WTC11 (cell line): Measurements from ENCODE around the gene ZNF205. TPM values are rescaled to one million over a fixed set of nuclear protein-coding genes. Genes with fewer than 3 reads are reported as not detected.

Experiments used
- ARID4B ChIP-seq: sonication (generic); formaldehyde crosslinking; IDR thresholded peaks from 2 replicates; pipeline ENCODE4 v1.8.0; 2023; ENCODE audit warnings: missing genetic modification reagents, mild to moderate bottlenecking, borderline replicate concordance
- ATF6 ChIP-seq: sonication (generic); formaldehyde crosslinking; IDR thresholded peaks from 2 replicates; pipeline ENCODE4 v1.8.1; 2023; ENCODE audit warnings: mild to moderate bottlenecking, missing genetic modification reagents
- CTCF ChIP-seq: fragments of 200-600 bp; IDR thresholded peaks from 2 replicates; pipeline ENCODE4 v1.8.0; 2022; ENCODE audit warnings: antibody characterized with exemption
- ETV6 ChIP-seq: sonication (generic); formaldehyde crosslinking; IDR thresholded peaks from 2 replicates; pipeline ENCODE4 v1.8.1; 2022; ENCODE audit warnings: mild to moderate bottlenecking, missing genetic modification reagents
- FOXK1 ChIP-seq: sonication (generic); formaldehyde crosslinking; IDR thresholded peaks from 2 replicates; pipeline ENCODE4 v1.8.0; 2022; ENCODE audit warnings: mild to moderate bottlenecking, moderate library complexity, missing genetic modification reagents
- FOXP1 ChIP-seq: sonication (generic); formaldehyde crosslinking; IDR thresholded peaks from 2 replicates; pipeline ENCODE4 v1.8.0; 2022; ENCODE audit warnings: missing genetic modification reagents, mild to moderate bottlenecking, moderate library complexity, borderline replicate concordance
- JAZF1 ChIP-seq: fragments of 250-450 bp; sonication (Bioruptor Pico); IDR thresholded peaks from 2 replicates; pipeline ENCODE4 v1.9.0; 2021; ENCODE audit warnings: moderate library complexity, mild to moderate bottlenecking, inconsistent platforms
- JUN ChIP-seq: sonication (generic); formaldehyde crosslinking; IDR thresholded peaks from 2 replicates; pipeline ENCODE4 v1.8.0; 2023; ENCODE audit warnings: mild to moderate bottlenecking, missing genetic modification reagents
- MAX ChIP-seq: sonication (generic); formaldehyde crosslinking; IDR thresholded peaks from 2 replicates; pipeline ENCODE4 v1.8.0; 2022; ENCODE audit warnings: mild to moderate bottlenecking, missing genetic modification reagents
- MYBL2 ChIP-seq: sonication (generic); formaldehyde crosslinking; IDR thresholded peaks from 2 replicates; pipeline ENCODE4 v1.8.1; 2023; ENCODE audit warnings: mild to moderate bottlenecking, moderate library complexity, missing genetic modification reagents
- OVOL2 ChIP-seq: fragments of 250-450 bp; sonication (Bioruptor Pico); IDR thresholded peaks from 2 replicates; pipeline ENCODE4 v1.9.0; 2021; ENCODE audit warnings: mild to moderate bottlenecking, borderline replicate concordance
- PRDM15 ChIP-seq: sonication (generic); formaldehyde crosslinking; IDR thresholded peaks from 2 replicates; pipeline ENCODE4 v1.8.0; 2022; ENCODE audit warnings: missing genetic modification reagents
- RORB ChIP-seq: fragments of 250-450 bp; sonication (Bioruptor Pico); IDR thresholded peaks from 2 replicates; pipeline ENCODE4 v1.9.0; 2021; ENCODE audit warnings: mild to moderate bottlenecking
- SOX15 ChIP-seq: fragments of 250-450 bp; sonication (Bioruptor Pico); IDR thresholded peaks from 2 replicates; pipeline ENCODE4 v1.9.0; 2021; ENCODE audit warnings: mild to moderate bottlenecking
- TCF7 ChIP-seq: sonication (generic); formaldehyde crosslinking; IDR thresholded peaks from 2 replicates; pipeline ENCODE4 v1.8.0; 2022; ENCODE audit warnings: mild to moderate bottlenecking, low read depth, missing genetic modification reagents, moderate library complexity
- TP53 ChIP-seq: sonication (generic); formaldehyde crosslinking; IDR thresholded peaks from 2 replicates; pipeline ENCODE4 v1.8.1; 2023; ENCODE audit warnings: mild to moderate bottlenecking, missing genetic modification reagents
- ZBTB43 ChIP-seq: sonication (generic); formaldehyde crosslinking; IDR thresholded peaks from 2 replicates; pipeline ENCODE4 v1.8.1; 2023; ENCODE audit warnings: mild to moderate bottlenecking, missing genetic modification reagents
- ZNF281 ChIP-seq: sonication (generic); formaldehyde crosslinking; IDR thresholded peaks from 2 replicates; pipeline ENCODE4 v1.8.0; 2023; ENCODE audit warnings: mild to moderate bottlenecking, missing genetic modification reagents
- ZNF396 ChIP-seq: fragments of 250-450 bp; sonication (Bioruptor Pico); IDR thresholded peaks from 2 replicates; pipeline ENCODE4 v1.8.0; 2021; ENCODE audit warnings: mild to moderate bottlenecking, moderate library complexity, borderline replicate concordance
- ZNF671 ChIP-seq: fragments of 250-450 bp; sonication (Bioruptor Pico); IDR thresholded peaks from 2 replicates; pipeline ENCODE4 v1.8.0; 2021; ENCODE audit warnings: mild to moderate bottlenecking
- total RNA-seq: library from RNA; stranded (reverse); gene quantifications from 3 replicates; pipeline ENCODE4 v1.2.3, GENCODE V29; 2021

ZNF205 gene
- total RNA-seq, 1 experiment from 2014 or later, result 22.7 TPM

GRCh38 chr16:3134338-3135125 is 22.1 kb downstream of the ZNF205 start, which contains the start of gene ZNF213 (continued):
- 0 out of 2 replicates have a peak, but pooled peaks have one; percentile 4 for TF ChIP-seq PRDM15
- no peak for TF ChIP-seq ZNF671 (CRISPR knock-in tag)
- no peak for TF ChIP-seq TP53
- no peak for TF ChIP-seq ZNF396 (CRISPR knock-in tag)
- peak; percentile 81; the same call in 1 of the 2 replicates for TF ChIP-seq FOXP1 (CRISPR knock-in tag)
- peak; percentile 67 for TF ChIP-seq MAX (CRISPR knock-in tag)
- no peak for TF ChIP-seq TCF7 (CRISPR knock-in tag)
- no peak for TF ChIP-seq ZNF281 (CRISPR knock-in tag)
- no peak for TF ChIP-seq ZBTB43
- TF ChIP-seq ARID4B (CRISPR knock-in tag), result peak; percentile 76; the same call in 1 of the 2 replicates
- peak; percentile 66; the same call in 1 of the 2 replicates for TF ChIP-seq FOXK1 (CRISPR knock-in tag)
- no peak for TF ChIP-seq JAZF1 (CRISPR knock-in tag)
- no peak for TF ChIP-seq ETV6 (CRISPR knock-in tag)
- no peak for TF ChIP-seq CTCF
- no peak for TF ChIP-seq ATF6 (CRISPR knock-in tag)
- no peak for TF ChIP-seq SOX15 (CRISPR knock-in tag)
- TF ChIP-seq MYBL2 (CRISPR knock-in tag), result no peak
- TF ChIP-seq RORB (CRISPR knock-in tag), result no peak
- no peak for TF ChIP-seq OVOL2
- TF ChIP-seq JUN (CRISPR knock-in tag), result peak; percentile 43; the same call in 1 of the 2 replicates
